IMR-90 (cell line): ENCODE results near the gene CPEB1. TPM values are rescaled to one million over a fixed set of nuclear protein-coding genes. Genes with fewer than 3 reads are reported as not detected.

ENCODE experiments used
- ATAC-seq: fragments of 200-7000 bp; cut with Tn5 transposase; 2 replicates; pipeline ENCODE4 v1.9.1; 2020; ENCODE audit warnings: low read depth, mild to moderate bottlenecking, moderate library complexity
- BruUV-seq: library from RNA; stranded (reverse); fragments of 400-500 nt; replicated peaks from 2 replicates; lab custom pipeline; 2021; lab: Mats Ljungman, UMichigan
- CTCF ChIA-PET: fragments of 300-600 bp; formaldehyde crosslinking; extraction: SDS; loops from one replicate; lab custom pipeline; 2021; ENCODE audit warnings: antibody characterized with exemption; lab: Yijun Ruan, JAX
- POLR2A ChIA-PET: fragments of 300-600 bp; sonication (Branson Sonifier 250); formaldehyde crosslinking; loops from one replicate; lab custom pipeline; 2022; ENCODE audit warnings: antibody characterized with exemption; ENCODE audit not compliant: unreplicated experiment; lab: Charles Lee
- DNase-seq: peaks from one replicate; pipeline ENCODE4 v3.0.0; 2013
- H2AFZ ChIP-seq: replicated peaks from 2 replicates; pipeline ENCODE3; 2013; ENCODE audit warnings: low read length, mild to moderate bottlenecking; ENCODE audit not compliant: poor library complexity
- H2AK5ac ChIP-seq: 2 replicates; pipeline ENCODE4 v1.6.1; 2013; ENCODE audit warnings: low read depth, low read length, inconsistent platforms
- H2AK9ac ChIP-seq: replicated peaks from 2 replicates; pipeline ENCODE3; 2013; ENCODE audit warnings: mild to moderate bottlenecking, low read depth, low read length, moderate library complexity; ENCODE audit not compliant: poor library complexity
- H2BK120ac ChIP-seq: 2 replicates; pipeline ENCODE4 v1.6.1; 2013; ENCODE audit warnings: low read depth, low read length, inconsistent platforms
- H2BK15ac ChIP-seq: 3 replicates; pipeline ENCODE4 v1.6.1; 2013; ENCODE audit warnings: low read depth, low read length, inconsistent platforms
- H2BK20ac ChIP-seq: 2 replicates; pipeline ENCODE4 v1.6.1; 2013; ENCODE audit warnings: low read depth, mild to moderate bottlenecking, inconsistent platforms, low read length, moderate library complexity
- H2BK5ac ChIP-seq: 2 replicates; pipeline ENCODE4 v1.6.1; 2013; ENCODE audit warnings: mild to moderate bottlenecking, low read depth, low read length, inconsistent platforms; ENCODE audit not compliant: poor library complexity, severe bottlenecking
- H3K14ac ChIP-seq: replicated peaks from 2 replicates; pipeline ENCODE4 v1.6.1; 2013; ENCODE audit warnings: low read depth, low read length, inconsistent platforms
- H3K18ac ChIP-seq: 2 replicates; pipeline ENCODE4 v1.6.1; 2013; ENCODE audit warnings: low read depth, low read length, control low read depth
- H3K23ac ChIP-seq: 2 replicates; pipeline ENCODE4 v1.6.1; 2013; ENCODE audit warnings: low read depth, low read length, inconsistent platforms
- H3K27ac ChIP-seq: 2 replicates; pipeline ENCODE4 v1.5.1; 2013; ENCODE audit warnings: mild to moderate bottlenecking, control low read depth, low read length; ENCODE audit not compliant: insufficient read depth
- H3K27me3 ChIP-seq: 2 replicates; pipeline ENCODE4 v1.6.1; 2013; ENCODE audit warnings: low read length; ENCODE audit not compliant: control insufficient read depth, insufficient read depth
- H3K36me3 ChIP-seq: 2 replicates; pipeline ENCODE4 v1.6.1; 2013; ENCODE audit warnings: low read length, mixed read lengths; ENCODE audit not compliant: control insufficient read depth, insufficient read depth
- H3K4ac ChIP-seq: 2 replicates; pipeline ENCODE4 v1.6.1; 2013; ENCODE audit warnings: low read depth, low read length, inconsistent platforms
- H3K4me1 ChIP-seq: 2 replicates; pipeline ENCODE4 v1.6.1; 2013; ENCODE audit warnings: low read length, mixed read lengths; ENCODE audit not compliant: control insufficient read depth, insufficient read depth
- H3K4me2 ChIP-seq: 2 replicates; pipeline ENCODE4 v1.6.1; 2013; ENCODE audit warnings: low read depth, mild to moderate bottlenecking, control low read depth, low read length, moderate library complexity
- H3K4me3 ChIP-seq: 2 replicates; pipeline ENCODE4 v1.5.1; 2013; ENCODE audit warnings: low read depth, mild to moderate bottlenecking, control low read depth, low read length, moderate library complexity; ENCODE audit not compliant: insufficient read depth
- H3K56ac ChIP-seq: 2 replicates; pipeline ENCODE4 v1.6.1; 2013; ENCODE audit warnings: low read length, inconsistent platforms; ENCODE audit not compliant: insufficient read depth; ENCODE audit errors: extremely low read depth
- H3K79me1 ChIP-seq, 2 experiments: 2 replicates each; pipeline ENCODE4 v1.6.1; 2013; ENCODE audit warnings: low read length in 2 of 2, inconsistent platforms in 1 of 2, low read depth in 1 of 2
- H3K9ac ChIP-seq: 2 replicates; pipeline ENCODE4 v1.6.1; 2013; ENCODE audit warnings: low read depth, low read length, control low read depth
- H3K9me1 ChIP-seq: 2 replicates; pipeline ENCODE4 v1.6.1; 2013; ENCODE audit warnings: low read length, inconsistent platforms; ENCODE audit not compliant: insufficient read depth
- H3K9me3 ChIP-seq: 2 replicates; pipeline ENCODE4 v1.6.1; 2013; ENCODE audit warnings: low read length; ENCODE audit not compliant: control insufficient read depth, insufficient read depth
- H4K20me1 ChIP-seq: 2 replicates; pipeline ENCODE4 v1.6.1; 2013; ENCODE audit warnings: low read length, inconsistent platforms; ENCODE audit not compliant: insufficient read depth
- H4K5ac ChIP-seq: 2 replicates; pipeline ENCODE4 v1.6.1; 2013; ENCODE audit warnings: mild to moderate bottlenecking, low read depth, low read length, control low read depth
- H4K8ac ChIP-seq, 2 experiments: 2 replicates each; pipeline ENCODE4 v1.6.1; 2013; ENCODE audit warnings: low read depth in 2 of 2, low read length in 2 of 2, control low read depth in 1 of 2, inconsistent platforms in 1 of 2
- H4K91ac ChIP-seq: 2 replicates; pipeline ENCODE4 v1.6.1; 2013; ENCODE audit warnings: low read depth, low read length, inconsistent platforms; ENCODE audit not compliant: insufficient read depth
- BHLHE40 ChIP-seq: fragments of 150-350 bp; IDR thresholded peaks from 2 replicates; pipeline ENCODE4 v1.6.1; 2016; ENCODE audit warnings: mild to moderate bottlenecking, low read depth, low read length
- CEBPB ChIP-seq: IDR thresholded peaks from 2 replicates; pipeline ENCODE4 v1.6.1; 2012; ENCODE audit warnings: low read depth, low read length, improper control_type of control experiment
- CHD1 ChIP-seq: IDR thresholded peaks from 2 replicates; pipeline ENCODE4 v1.6.1; 2012; ENCODE audit warnings: low read depth, low read length, improper control_type of control experiment
- CTCF ChIP-seq: conservative IDR thresholded peaks from 2 replicates; pipeline ENCODE4 v1.5.1; 2012; ENCODE audit warnings: mild to moderate bottlenecking, low read depth, low read length, improper control_type of control experiment
- FOS ChIP-seq: fragments of 150-350 bp; IDR thresholded peaks from 2 replicates; pipeline ENCODE4 v1.6.1; 2016; ENCODE audit warnings: low read depth, low read length
- MAFK ChIP-seq: IDR thresholded peaks from 2 replicates; pipeline ENCODE4 v1.6.1; 2012; ENCODE audit warnings: low read depth, low read length, improper control_type of control experiment
- MAZ ChIP-seq: IDR thresholded peaks from 2 replicates; pipeline ENCODE4 v1.6.1; 2012; ENCODE audit warnings: low read depth, mild to moderate bottlenecking, low read length, improper control_type of control experiment, moderate library complexity, borderline replicate concordance
- MXI1 ChIP-seq: IDR thresholded peaks from 2 replicates; pipeline ENCODE4 v1.6.1; 2012; ENCODE audit warnings: low read depth, mild to moderate bottlenecking, low read length, moderate library complexity, borderline replicate concordance
- NFE2L2 ChIP-seq: fragments of 150-350 bp; IDR thresholded peaks from 2 replicates; pipeline ENCODE4 v1.6.1; 2016; ENCODE audit warnings: low read depth, mild to moderate bottlenecking, low read length
- POLR2A ChIP-seq: IDR thresholded peaks from 2 replicates; pipeline ENCODE4 v1.6.1; 2012; ENCODE audit warnings: mild to moderate bottlenecking, low read depth, low read length
- RAD21 ChIP-seq: IDR thresholded peaks from 2 replicates; pipeline ENCODE4 v1.6.1; 2012; ENCODE audit warnings: low read length, improper control_type of control experiment
- RFX5 ChIP-seq: IDR thresholded peaks from 2 replicates; pipeline ENCODE4 v1.8.0; 2012; ENCODE audit warnings: low read depth, mild to moderate bottlenecking, low read length, moderate library complexity
- SMC3 ChIP-seq: fragments of 150-350 bp; IDR thresholded peaks from 2 replicates; pipeline ENCODE4 v1.6.1; 2016; ENCODE audit warnings: low read depth, mild to moderate bottlenecking, antibody characterized with exemption, low read length, moderate library complexity
- USF2 ChIP-seq: fragments of 150-350 bp; IDR thresholded peaks from 2 replicates; pipeline ENCODE4 v1.6.1; 2017; ENCODE audit warnings: mild to moderate bottlenecking, antibody characterized with exemption, low read length, low read depth
- WGBS, 2 experiments: methylation state at CpG; one replicate each; pipeline versions ENCODE4 v1.1.5 to v1.1.7; 2013; ENCODE audit warnings: missing lambda C conversion rate in 2 of 2; ENCODE audit not compliant: insufficient read length in 1 of 2; ENCODE audit errors: extremely low coverage in 2 of 2; 5-methylcytosine and 5-hydroxymethylcytosine counted together
- dilution Hi-C: fragments of 300-500 bp; cut with HindIII; formaldehyde crosslinking; loops from one replicate; pipeline ENCODE4 v1.14.3; 2018; ENCODE audit warnings: low sequenced_read_pairs; ENCODE audit not compliant: unreplicated experiment
- in situ Hi-C: fragments of 300-500 bp; cut with MboI; formaldehyde crosslinking; loops from 3 replicates; pipeline ENCODE4 v1.14.3; 2019; ENCODE audit warnings: low sequenced_read_pairs, inconsistent platforms, mixed read lengths
- intact Hi-C: fragments of 100-400 bp; cut with micrococcal nuclease; formaldehyde crosslinking; loops from 2 replicates; pipeline ENCODE4 v1.10.0; 2022
- polyA plus RNA-seq, 3 experiments: library from polyadenylated mRNA; depleted of rRNA; stranded (reverse); fragments of >200 nt; gene quantifications; 2 replicates each; pipeline ENCODE4 v1.2.3, GENCODE V29; 2012; ENCODE audit warnings: low replicate concordance in 1 of 3
- total RNA-seq: library from RNA; depleted of rRNA; stranded (reverse); fragments of >200 nt; gene quantifications from 2 replicates; pipeline ENCODE4 v1.2.3, GENCODE V29; 2012

CPEB1 gene
- total and polyA plus RNA-seq, 2 of the 4 experiments (the other 2 are of a cell fraction), result 8.9 to 12.5 TPM

DNA sequence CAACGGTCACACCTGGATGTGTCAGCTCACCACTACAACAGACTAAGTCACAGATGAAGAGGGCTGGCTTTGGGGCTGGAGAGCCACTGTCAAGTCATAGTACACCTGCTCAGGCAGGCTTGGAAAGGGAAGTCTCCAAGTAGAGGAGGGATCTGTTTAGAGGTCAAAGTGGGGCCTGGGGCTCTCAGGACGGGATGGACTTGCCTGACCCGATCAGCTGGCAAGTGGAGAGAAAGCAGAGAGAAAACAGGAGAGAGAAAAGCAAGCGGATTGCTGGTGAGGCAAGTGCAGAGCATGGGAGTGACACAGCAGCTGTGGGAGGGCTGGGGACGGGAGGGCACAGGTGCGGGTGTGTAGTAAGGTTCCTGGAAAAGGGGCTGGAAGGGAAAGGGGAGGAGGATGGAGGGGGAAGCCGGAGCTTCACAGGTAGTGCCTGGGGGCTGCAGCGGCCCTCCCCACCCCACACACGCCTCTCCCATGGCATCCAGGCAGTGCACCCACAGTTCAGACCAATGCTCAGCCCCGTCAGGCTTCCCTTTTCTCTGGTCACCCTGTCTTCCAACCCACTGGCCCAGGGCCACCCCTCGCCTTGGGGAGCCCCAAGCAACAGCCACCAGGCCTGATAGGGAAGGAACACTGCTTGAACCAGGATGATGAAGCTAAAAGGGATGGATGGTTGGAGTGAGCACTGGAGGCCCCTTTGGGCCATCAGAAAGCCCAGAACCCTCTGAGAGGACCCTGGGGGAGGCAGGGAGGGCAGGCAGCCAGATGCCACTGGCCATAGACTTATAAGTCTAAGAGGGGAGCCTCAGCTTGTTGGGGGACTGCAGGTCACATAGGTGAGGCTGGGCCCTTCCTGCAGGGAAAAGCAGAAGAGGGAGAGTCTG is 115.4 kb downstream of the CPEB1 start:
- in situ Hi-C loops (loop anchor here (10.0 kb wide), 3 partner anchors 157 to 473 kb away; no protein-coding TSS in a partner anchor), intact Hi-C loops (no loop called here), dilution Hi-C loops (no loop called here)
- Histone ChIP-seq H2AK5ac (no peak overlapping the region), H3K4me1 (no peaks in the 10 kb centered on the region; the same call in 1 of the 2 replicates), H3K9me3 (no peaks in the 10 kb centered on the region), H2BK20ac (no peak overlapping the region), H3K9me1 (0 out of 2 replicates have a peak, but pooled peaks cover 2% of the 10 kb centered on the region), H4K5ac (no peak overlapping the region), H4K8ac (no peak overlapping the region), H3K56ac (no peak overlapping the region), H2AK9ac (no peak overlapping the region), H4K20me1 (peaks cover 15% of the 10 kb centered on the region), H2AFZ (no peak overlapping the region), H2BK15ac (no peak overlapping the region), H3K27me3 (no peaks in the 10 kb centered on the region), H3K4me3 (no peak overlapping the region), H3K14ac (no peak overlapping the region), H3K23ac (no peak overlapping the region), H3K4me2 (no peak overlapping the region), H2BK5ac (no peak overlapping the region), H3K4ac (no peak overlapping the region), H3K9ac (no peak overlapping the region), H3K27ac (no peak overlapping the region), H3K18ac (no peak overlapping the region), H2BK120ac (no peak overlapping the region), H3K36me3 (peaks cover 21% of the 10 kb centered on the region), H3K79me1 (peaks cover 7 to 17% of the 10 kb centered on the region in 2 experiments; a peak in 3 of 4 replicates), H4K91ac (no peak overlapping the region)
- ChIA-PET POLR2A (no interaction called here), CTCF (interaction anchor here (0.6 to 1.7 kb wide), 4 partner anchors 9 to 265 kb away, joined by 3 to 6 read pairs (median 4); partner anchors contain the start of gene RPS17)
- 100% methylated on average over 1 of the region's 11 CpGs; no CpG with 5 or more reads in 1 of the 2 experiments for WGBS, 2 experiments
- no TSS peak for BruUV-seq
- no peak for ATAC-seq
- no peak for DNase-seq
- TF ChIP-seq SMC3 (no peak), CHD1 (no peak), RFX5 (no peak), BHLHE40 (no peak), MXI1 (no peak), POLR2A (no peak), CEBPB (no peak), RAD21 (no peak), CTCF (no peak), MAZ (no peak), USF2 (no peak), MAFK (no peak), FOS (no peak), NFE2L2 (no peak)
